ENCODE results near the gene GMPR2.
"Not testable (repeated sequence)": the region's sequence is repeated elsewhere in the genome, so short reads cannot be mapped to it uniquely, and the experiment has no call there.

The GMPR2 gene

GRCh38 chr14:24203249-24203886 lies 29.4 kb upstream of the GMPR2 start:
- DNase-seq, result not testable (repeated sequence)

DNA sequence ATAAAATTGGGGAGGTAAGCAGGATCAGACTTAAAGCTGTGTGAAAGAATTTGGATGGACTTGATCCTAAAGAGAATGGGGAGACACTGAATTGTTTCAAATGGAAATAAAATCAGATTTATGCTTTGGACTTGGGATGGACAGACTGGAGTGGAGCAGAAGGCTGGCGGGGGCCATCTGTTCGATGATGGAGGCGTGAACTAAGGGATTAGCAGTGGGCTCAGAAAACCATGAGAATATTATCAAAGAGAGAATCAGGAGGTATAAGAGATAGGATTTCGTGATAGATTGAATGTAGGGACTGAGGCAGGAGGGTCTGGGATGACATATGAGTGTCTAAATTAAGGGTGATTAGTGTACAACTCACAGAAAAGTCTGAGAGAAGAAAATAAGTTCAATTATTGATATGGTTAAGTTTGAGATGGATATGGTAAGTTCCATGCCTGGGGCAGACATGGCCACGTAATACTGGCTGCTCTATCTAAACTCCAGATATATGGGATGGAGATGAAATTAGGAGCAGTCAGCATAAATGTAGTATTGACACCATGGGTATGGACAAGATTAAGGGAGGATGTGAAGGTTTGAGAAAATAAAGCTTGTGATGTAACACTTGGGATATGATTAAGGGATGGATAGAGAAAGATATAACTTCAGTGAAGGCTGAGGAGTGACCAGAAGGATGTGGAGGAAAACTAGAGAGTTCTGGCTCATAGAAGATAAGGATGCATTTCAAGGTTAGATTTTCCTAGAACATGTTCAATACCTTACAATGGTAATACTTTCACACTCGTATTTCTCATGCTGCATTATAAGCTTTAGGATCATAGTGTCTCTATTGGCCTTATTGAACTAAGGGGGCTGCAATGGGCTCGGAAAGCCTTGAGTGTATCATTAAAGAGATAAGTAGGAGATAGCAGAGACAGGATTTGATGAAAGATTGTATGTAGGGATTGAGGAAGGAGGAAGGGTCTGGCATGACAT lies 28.3 kb upstream of the GMPR2 start:
- no peak for DNase-seq

GRCh38 chr14:24206260-24207103 lies 26.2 kb upstream of the GMPR2 start:
- DNase-seq, result no peak

DNA sequence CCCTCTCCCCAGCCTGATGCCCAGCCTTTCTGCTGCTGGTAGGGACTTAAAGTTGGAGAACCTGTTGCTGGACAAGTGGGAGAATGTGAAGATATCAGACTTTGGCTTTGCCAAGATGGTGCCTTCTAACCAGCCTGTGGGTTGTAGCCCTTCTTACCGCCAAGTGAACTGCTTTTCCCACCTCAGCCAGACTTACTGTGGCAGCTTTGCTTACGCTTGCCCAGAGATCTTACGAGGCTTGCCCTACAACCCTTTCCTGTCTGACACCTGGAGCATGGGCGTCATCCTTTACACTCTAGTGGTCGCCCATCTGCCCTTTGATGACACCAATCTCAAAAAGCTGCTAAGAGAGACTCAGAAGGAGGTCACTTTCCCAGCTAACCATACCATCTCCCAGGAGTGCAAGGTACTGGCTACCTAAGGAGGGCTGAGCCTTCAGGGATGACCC lies 25.6 kb upstream of the GMPR2 start:
- no peak for DNase-seq

DNA sequence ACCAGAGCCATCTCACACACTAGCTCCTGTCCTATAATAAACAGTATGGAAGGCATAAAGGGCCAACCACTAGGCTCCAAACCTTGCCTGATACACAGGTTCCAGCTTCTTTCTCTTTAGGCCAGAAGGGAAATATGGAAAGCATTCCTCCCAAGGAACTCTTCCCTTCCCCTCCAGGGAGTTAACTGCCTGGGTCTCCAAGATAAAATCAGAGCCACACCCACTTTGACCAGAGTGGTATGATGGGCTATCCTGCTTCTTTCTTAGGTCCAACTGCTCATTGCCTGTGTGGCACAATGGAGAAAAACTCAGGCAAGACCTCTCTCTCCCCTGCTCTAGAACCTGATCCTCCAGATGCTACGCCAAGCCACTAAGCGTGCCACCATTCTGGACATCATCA lies 25.1 kb upstream of the GMPR2 start:
- DNase-seq, result no peak

DNA sequence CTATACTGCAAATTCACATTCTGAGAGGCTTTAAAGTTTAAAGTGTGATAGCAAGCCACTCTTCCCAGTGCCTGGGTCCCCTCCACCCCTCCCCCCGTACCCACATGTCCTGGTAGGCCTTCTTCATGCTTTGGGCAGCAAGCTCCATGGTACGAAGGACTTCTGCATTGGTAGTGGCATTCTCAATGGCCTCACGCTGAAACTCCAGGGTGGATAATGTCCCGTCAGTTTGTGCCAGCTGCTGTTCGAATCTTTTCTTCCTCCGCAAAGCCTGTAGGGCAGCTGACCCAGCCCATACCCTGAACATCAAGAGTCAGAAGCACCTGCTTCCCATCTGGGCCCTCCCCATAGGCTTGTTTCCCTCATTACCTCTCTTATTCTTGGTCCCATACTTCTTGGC lies 21.4 kb upstream of the GMPR2 start:
- no peak for DNase-seq

GRCh38 chr14:24212924-24213865 lies 19.5 kb upstream of the GMPR2 start, which contains the start of gene CHMP4A:
TSS of gene CHMP4A (minus strand) at chr14:24213488. CDS start at chr14:24213439, 49 bp downstream.
- DNase-seq, result peak; percentile 95

DNA sequence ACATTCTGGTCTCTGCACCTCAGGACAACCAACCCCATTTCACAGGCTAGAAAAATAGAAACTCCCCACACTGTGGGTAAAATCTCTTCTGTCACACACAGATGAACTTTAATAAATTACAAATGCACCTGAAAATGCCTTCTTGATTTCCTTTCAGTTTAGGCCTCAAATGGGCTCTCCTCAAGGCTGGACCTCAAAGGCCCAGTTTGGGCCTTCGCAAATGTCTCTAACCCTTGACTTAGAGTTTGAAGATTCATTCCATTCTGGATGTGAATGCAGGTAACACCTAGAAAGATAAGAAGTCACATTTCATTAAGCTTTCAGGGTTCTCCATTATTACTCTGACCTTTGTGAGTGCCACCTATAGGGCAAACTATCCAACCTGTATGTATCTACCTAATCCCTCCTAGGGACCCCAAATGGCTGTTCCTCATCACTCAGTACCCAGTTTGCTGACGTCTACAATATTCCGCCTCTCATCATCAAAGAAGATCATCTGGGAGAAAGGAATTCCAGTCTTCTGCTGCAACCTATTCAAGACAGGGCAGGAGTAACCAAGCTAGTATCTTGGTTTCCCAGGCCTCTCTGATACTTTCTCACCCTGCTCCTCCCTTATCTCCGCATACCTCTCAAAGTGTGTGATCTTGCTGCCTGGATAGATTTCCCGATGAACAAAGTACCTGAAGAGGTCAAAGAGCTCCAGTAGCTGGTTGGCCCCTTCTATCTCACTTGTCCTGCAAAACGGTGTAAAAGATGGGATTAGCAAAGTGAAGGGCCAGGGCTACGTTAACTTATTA lies 18.7 kb upstream of the GMPR2 start:
- no peak for DNase-seq

DNA sequence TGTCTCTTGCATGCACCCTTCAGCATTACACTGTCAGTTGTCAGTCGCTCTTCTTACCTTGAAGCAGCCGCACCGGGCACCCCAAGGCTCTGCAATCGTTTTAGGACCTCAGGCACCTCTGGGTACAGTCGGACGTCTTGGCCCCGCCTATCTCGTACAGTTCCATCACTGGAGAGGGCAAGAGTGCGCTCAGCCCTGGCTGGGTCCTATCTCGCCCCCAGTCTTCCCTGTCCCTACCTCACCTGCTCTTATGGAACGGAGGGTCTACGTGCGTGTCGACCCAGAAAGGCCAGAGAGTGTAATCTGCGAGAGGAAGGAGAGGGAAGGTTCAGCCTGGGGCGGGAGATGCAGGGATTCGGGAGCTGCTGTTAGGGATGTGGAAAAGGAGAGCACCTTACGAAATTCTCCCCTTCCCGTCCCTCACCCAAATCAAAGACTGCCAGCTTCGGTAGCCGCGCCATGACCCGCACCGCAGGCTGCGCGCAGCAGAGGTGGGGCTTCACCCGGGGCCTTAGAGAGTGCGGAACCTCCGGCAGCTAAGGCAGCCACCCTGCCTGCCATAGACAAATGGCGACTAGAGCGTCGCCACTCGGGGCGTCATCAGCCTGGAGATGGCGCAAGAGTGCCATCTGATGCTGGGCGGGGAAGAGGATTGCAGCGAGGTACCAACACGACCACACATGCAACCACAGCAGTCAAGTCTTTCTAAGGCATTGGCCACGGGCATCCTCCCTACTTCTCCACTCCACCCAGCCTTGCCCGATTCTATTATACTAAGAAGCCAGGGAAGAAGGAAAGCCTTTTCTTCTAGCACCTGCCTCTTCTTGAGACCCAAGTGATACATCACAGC lies 17.0 kb upstream of the GMPR2 start, which contains the start of gene MDP1:
Gene MDP1 (minus strand): TSS at position 572 of the 850 bp plus-strand sequence. CDS start 111 bp downstream, at position 461.
- peak; percentile 68 for DNase-seq

DNA sequence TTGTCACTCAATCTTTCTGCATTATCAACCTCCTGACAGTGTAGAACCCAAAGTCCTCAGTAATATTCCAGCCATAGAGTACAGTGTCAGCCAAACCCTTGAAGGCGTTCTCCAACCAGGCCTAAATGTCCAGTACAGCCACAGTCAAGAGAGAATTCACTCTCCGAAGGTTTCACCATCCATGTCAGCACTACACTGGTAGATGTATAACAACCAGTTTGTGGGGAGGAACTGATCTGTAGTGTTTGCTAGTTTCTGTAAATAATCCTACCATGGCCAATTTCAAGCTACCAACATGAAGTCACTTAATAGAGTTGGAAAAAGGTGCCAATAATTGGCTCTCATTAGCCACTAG lies 16.4 kb upstream of the GMPR2 start:
- DNase-seq, result no peak

DNA sequence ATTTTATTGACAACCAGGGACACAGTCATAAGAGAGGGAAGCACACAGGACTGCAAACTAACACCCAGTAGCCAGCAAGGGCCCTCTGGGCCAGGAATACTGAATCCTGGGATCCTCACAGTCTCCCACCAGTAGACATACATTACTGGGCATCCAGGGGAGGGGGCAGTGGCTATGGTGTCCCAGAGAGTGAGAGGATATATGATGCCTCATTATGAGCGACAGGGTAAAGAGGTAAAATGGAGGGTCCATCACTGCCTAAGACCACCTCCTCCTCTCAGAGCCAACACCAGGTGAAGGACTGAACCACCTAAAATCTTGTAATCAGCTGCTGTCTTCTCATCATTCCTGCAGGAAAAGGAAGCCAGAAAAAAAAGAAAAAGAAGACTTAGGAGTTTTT lies 15.9 kb upstream of the GMPR2 start:
- not testable (repeated sequence) for DNase-seq

DNA sequence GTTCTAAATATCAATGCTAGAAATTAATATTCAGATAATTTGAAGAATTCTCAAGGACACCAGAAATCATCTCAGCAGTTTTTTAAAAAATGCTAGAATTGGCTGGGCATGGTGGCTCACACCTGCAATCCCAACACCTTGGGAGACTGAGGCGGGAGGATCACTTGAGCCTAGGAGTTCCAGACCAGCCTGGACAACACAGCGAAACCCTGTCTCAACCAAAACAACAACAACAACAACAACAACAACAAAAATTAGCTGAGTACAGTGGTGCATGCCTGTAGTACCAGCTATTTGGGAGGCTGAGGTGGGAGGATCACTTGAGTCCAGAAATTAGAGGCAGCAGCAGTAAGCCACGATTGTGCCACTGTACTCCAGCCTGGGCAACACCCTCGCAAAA lies 13.6 kb upstream of the GMPR2 start:
- no peak for DNase-seq

GRCh38 chr14:24219521-24219920 lies 13.2 kb upstream of the GMPR2 start:
- DNase-seq, result no peak

DNA sequence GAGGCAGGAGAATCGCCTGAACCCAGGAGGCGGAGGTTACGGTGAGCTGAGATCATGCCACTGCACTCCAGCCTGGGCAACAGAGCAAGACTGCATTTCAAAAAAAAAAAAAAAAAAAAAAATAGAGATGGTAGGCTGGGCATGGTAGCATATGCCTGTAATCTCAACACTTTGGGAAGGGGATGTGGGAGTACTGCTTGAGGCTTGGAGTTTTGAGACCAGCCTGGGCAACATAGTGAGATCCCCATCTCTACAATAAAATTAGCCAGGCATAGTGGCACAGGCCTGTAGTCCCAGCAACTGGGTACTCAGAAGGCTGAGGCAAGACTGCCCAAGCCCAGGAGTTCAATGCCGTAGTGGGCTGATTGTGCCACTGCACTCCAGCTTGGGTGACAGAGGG lies 9.7 kb upstream of the GMPR2 start:
- not testable (repeated sequence) for DNase-seq

DNA sequence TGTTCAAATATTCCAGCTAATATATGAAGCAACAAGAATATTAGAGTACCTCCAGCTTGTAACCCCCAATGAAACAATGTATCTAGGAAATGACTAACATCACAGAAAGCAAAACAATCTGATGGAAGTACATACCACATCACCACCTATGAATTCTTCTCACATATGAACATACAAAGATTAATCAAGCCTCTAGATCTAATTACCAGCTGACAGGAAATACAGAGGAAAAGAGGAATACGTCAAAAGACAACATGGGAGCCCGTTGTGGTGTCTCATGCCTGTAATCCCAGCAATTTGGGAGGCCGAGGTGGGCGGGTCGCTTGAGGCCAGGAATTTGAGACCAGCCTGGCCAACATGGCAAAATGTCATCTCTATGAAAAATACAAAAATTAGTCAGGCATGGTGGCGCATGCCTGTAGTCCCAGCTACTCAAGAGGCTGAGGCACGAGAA lies 8.1 kb upstream of the GMPR2 start:
- no peak for DNase-seq

DNA sequence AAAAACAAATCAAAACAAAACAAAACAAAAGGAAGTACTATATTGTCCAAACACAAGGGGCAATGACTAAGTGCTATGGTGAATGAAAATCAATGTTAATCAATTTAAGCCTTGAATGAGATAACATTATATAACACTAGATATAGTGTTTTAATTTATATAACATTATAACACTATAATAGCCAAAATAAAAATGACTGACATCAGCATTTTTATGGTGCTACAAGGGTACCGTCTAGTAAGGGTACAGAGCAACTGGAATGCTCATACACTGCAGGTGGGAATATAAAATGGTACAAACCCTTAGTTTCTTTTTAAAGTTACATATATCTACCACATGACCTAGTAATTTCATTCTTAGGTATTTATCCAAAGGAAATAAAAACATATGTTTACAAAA lies 6.3 kb upstream of the GMPR2 start:
- DNase-seq, result no peak

- DNase-seq, result no peak
These were observed 3.8 kb upstream of the GMPR2 start for GRCh38 chr14:24228902-24229301.

- no peak for DNase-seq
These were observed 1.2 kb upstream of the GMPR2 start for GRCh38 chr14:24231263-24232120.

- peak; percentile 84 for DNase-seq
These were observed 546 bp upstream of the GMPR2 start, which contains the start of gene NEDD8 for GRCh38 chr14:24232121-24232644. TSS of gene NEDD8 (minus strand) at chr14:24232367. CDS start at chr14:24232267, 100 bp downstream.
